H7 (cell line): ENCODE results near the gene ARHGAP28. TPM values are rescaled to one million over a fixed set of nuclear protein-coding genes. Genes with fewer than 3 reads are reported as not detected.

Experiments used
- DNase-seq: peaks from one replicate; pipeline ENCODE4 v3.0.0; 2012
- H3K27me3 ChIP-seq: 2 replicates; pipeline ENCODE4 v1.6.0; 2011; ENCODE audit warnings: mild to moderate bottlenecking, low read length; ENCODE audit not compliant: control insufficient read depth, insufficient read depth
- H3K36me3 ChIP-seq: replicated peaks from 2 replicates; pipeline ENCODE4 v1.5.1; 2011; ENCODE audit warnings: low read length; ENCODE audit not compliant: control insufficient read depth, insufficient read depth
- H3K4me3 ChIP-seq: 2 replicates; pipeline ENCODE4 v1.5.1; 2011; ENCODE audit warnings: low read depth, mild to moderate bottlenecking, control low read depth, low read length, moderate library complexity; ENCODE audit not compliant: insufficient read depth
- total RNA-seq: library from RNA; depleted of rRNA; stranded (reverse); fragments of >200 nt; shearing (Covaris generic); gene quantifications from 2 replicates; pipeline ENCODE4 v1.2.3, GENCODE V29; 2014

ARHGAP28 gene
- total RNA-seq, 1 experiment from 2014 or later = 32.3 TPM

GRCh38 chr18:6962571-6963451 is 233.3 kb downstream of the ARHGAP28 start:
- peaks cover 10% of the 10 kb centered on the region for H3K36me3 ChIP-seq
- no peaks in the 10 kb centered on the region for H3K27me3 ChIP-seq
- no peak overlapping the region for H3K4me3 ChIP-seq
- no peak for DNase-seq

- H3K36me3 ChIP-seq = peaks cover 7% of the 10 kb centered on the region
- no peak for DNase-seq
- no peaks in the 10 kb centered on the region for H3K27me3 ChIP-seq
- no peak overlapping the region for H3K4me3 ChIP-seq
Observed at GRCh38 chr18:6963452-6964097, 234.1 kb downstream of the ARHGAP28 start.
